Mesothelial cell of epicardium (in vitro differentiated cells): ENCODE data around the gene BEND5. TPM values are rescaled to one million over a fixed set of nuclear protein-coding genes. Genes with fewer than 3 reads are reported as not detected.

Source experiments
- DNase-seq, 2 experiments: peaks; one replicate each; pipeline ENCODE4 v3.0.0; 2021; ENCODE audit warnings: low spot score in 2 of 2; ENCODE audit not compliant: unreplicated experiment in 2 of 2
- H3K27ac Mint-ChIP-seq: 2 replicates; pipeline ENCODE4 v1.8.0; 2021; ENCODE audit warnings: mixed read lengths
- H3K27me3 Mint-ChIP-seq: 2 replicates; pipeline ENCODE4 v1.8.0; 2021; ENCODE audit warnings: low read depth, mixed read lengths
- H3K36me3 Mint-ChIP-seq: 2 replicates; pipeline ENCODE4 v1.8.0; 2021; ENCODE audit warnings: mixed read lengths
- H3K4me1 Mint-ChIP-seq: 2 replicates; pipeline ENCODE4 v1.8.0; 2021; ENCODE audit warnings: mixed read lengths
- H3K4me3 Mint-ChIP-seq: 2 replicates; pipeline ENCODE4 v1.8.0; 2021; ENCODE audit warnings: mild to moderate bottlenecking, moderate library complexity, mixed read lengths
- H3K9me3 Mint-ChIP-seq: 2 replicates; pipeline ENCODE4 v1.8.0; 2021; ENCODE audit warnings: mixed read lengths
- CTCF ChIP-seq: fragments of 200-600 bp; sonication (generic); IDR thresholded peaks from one replicate; pipeline ENCODE4 v1.5.0; 2021; ENCODE audit warnings: antibody characterized with exemption; ENCODE audit not compliant: unreplicated experiment
- total RNA-seq: library from RNA; stranded (reverse); gene quantifications from 3 replicates; pipeline ENCODE4 v1.2.1, GENCODE V29; 2021

Gene BEND5
- total RNA-seq, 1 donor from 2014 or later: 14.8 TPM

GRCh38 chr1:48710915-48711314, 65.8 kb downstream of the BEND5 start:
- Mint-ChIP-seq H3K9me3 (no peaks in the 10 kb centered on the region), H3K36me3 (no peaks in the 10 kb centered on the region), H3K27me3 (peaks cover 10% of the 10 kb centered on the region), H3K4me3 (no peak overlapping the region), H3K4me1 (no peaks in the 10 kb centered on the region), H3K27ac (no peak overlapping the region)
- DNase-seq: no peak
- TF ChIP-seq CTCF: no peak

GRCh38 chr1:48710318-48710717, 66.4 kb downstream of the BEND5 start:
- no peaks in the 10 kb centered on the region for H3K9me3 Mint-ChIP-seq
- peaks cover 15% of the 10 kb centered on the region for H3K27me3 Mint-ChIP-seq
- no peak overlapping the region for H3K27ac Mint-ChIP-seq
- no peak overlapping the region for H3K4me3 Mint-ChIP-seq
- no peak for DNase-seq
- no peaks in the 10 kb centered on the region for H3K4me1 Mint-ChIP-seq
- no peak for TF ChIP-seq CTCF
- no peaks in the 10 kb centered on the region for H3K36me3 Mint-ChIP-seq

- TF ChIP-seq CTCF: no peak
- Mint-ChIP-seq H3K4me1 (no peaks in the 10 kb centered on the region), H3K27ac (no peak overlapping the region), H3K27me3 (peaks cover 40% of the 10 kb centered on the region), H3K36me3 (no peaks in the 10 kb centered on the region), H3K4me3 (no peak overlapping the region), H3K9me3 (no peaks in the 10 kb centered on the region)
- no peak for DNase-seq
Measured at GRCh38 chr1:48704736-48705135, 72.0 kb downstream of the BEND5 start.

GRCh38 chr1:48701445-48701844, 75.2 kb downstream of the BEND5 start:
- H3K4me3 Mint-ChIP-seq: no peak overlapping the region
- H3K27ac Mint-ChIP-seq: no peak overlapping the region
- no peak for TF ChIP-seq CTCF
- no peaks in the 10 kb centered on the region for H3K9me3 Mint-ChIP-seq
- no peaks in the 10 kb centered on the region for H3K36me3 Mint-ChIP-seq
- DNase-seq: no peak
- no peaks in the 10 kb centered on the region for H3K4me1 Mint-ChIP-seq
- H3K27me3 Mint-ChIP-seq: peaks cover 52% of the 10 kb centered on the region

GRCh38 chr1:48697066-48697707, 79.5 kb downstream of the BEND5 start:
- DNase-seq: peak in 1 of 2 experiments; percentile 83

More at GRCh38 chr1:48697066-48697707, 79.5 kb downstream of the BEND5 start:
- Mint-ChIP-seq H3K4me1 (no peaks in the 10 kb centered on the region), H3K36me3 (no peaks in the 10 kb centered on the region), H3K4me3 (no peak overlapping the region), H3K27me3 (peaks cover 62% of the 10 kb centered on the region), H3K27ac (no peak overlapping the region), H3K9me3 (no peaks in the 10 kb centered on the region)
- peak; percentile 92 for TF ChIP-seq CTCF
